Trophoblast cell (in vitro differentiated cells and primary cell): Measurements from ENCODE around the gene MEPE.

Experiments
- DNase-seq, 2 donors: peaks; one replicate each; pipeline ENCODE4 v3.0.0-alpha.2; 2016
- H2AFZ ChIP-seq: 2 replicates; pipeline ENCODE4 v1.6.1; 2013; ENCODE audit warnings: low read length, moderate library complexity, mild to moderate bottlenecking; ENCODE audit not compliant: insufficient read depth, poor library complexity
- H2AK5ac ChIP-seq: 2 replicates; pipeline ENCODE4 v1.6.1; 2013; ENCODE audit warnings: mild to moderate bottlenecking, low read length
- H2BK120ac ChIP-seq: 2 replicates; pipeline ENCODE4 v1.6.1; 2013; ENCODE audit warnings: low read length, mild to moderate bottlenecking, moderate library complexity; ENCODE audit not compliant: insufficient read depth, poor library complexity
- H2BK12ac ChIP-seq: 2 replicates; pipeline ENCODE4 v1.6.1; 2013; ENCODE audit warnings: mild to moderate bottlenecking, low read length, moderate library complexity
- H2BK5ac ChIP-seq: 2 replicates; pipeline ENCODE4 v1.6.1; 2013; ENCODE audit warnings: low read length, low read depth, moderate library complexity, mild to moderate bottlenecking; ENCODE audit not compliant: poor library complexity
- H3K14ac ChIP-seq: 2 replicates; pipeline ENCODE4 v1.6.1; 2013; ENCODE audit warnings: mild to moderate bottlenecking, low read length
- H3K18ac ChIP-seq: 2 replicates; pipeline ENCODE4 v1.6.1; 2013; ENCODE audit warnings: mild to moderate bottlenecking, low read length
- H3K23ac ChIP-seq: 2 replicates; pipeline ENCODE4 v1.6.1; 2013; ENCODE audit warnings: low read length
- H3K27ac ChIP-seq: 2 replicates; pipeline ENCODE4 v1.5.1; 2013; ENCODE audit warnings: low read depth, mild to moderate bottlenecking, inconsistent platforms, low read length, moderate library complexity
- H3K27me3 ChIP-seq: 2 replicates; pipeline ENCODE4 v1.6.1; 2013; ENCODE audit warnings: inconsistent platforms, mild to moderate bottlenecking, low read length, moderate library complexity; ENCODE audit not compliant: insufficient read depth
- H3K36me3 ChIP-seq, 2 experiments: 1 replicate in 1 of 2; 2 replicates in 1 of 2; pipeline ENCODE4 v1.6.1; 2013; ENCODE audit warnings: low read length in 2 of 2, mild to moderate bottlenecking in 2 of 2, moderate library complexity in 1 of 2; ENCODE audit not compliant: insufficient read depth in 2 of 2, control insufficient read depth in 1 of 2
- H3K4ac ChIP-seq: 2 replicates; pipeline ENCODE4 v1.6.1; 2013; ENCODE audit warnings: low read depth, mild to moderate bottlenecking, low read length, moderate library complexity
- H3K4me1 ChIP-seq, 2 experiments: 1 replicate in 1 of 2; 2 replicates in 1 of 2; pipeline ENCODE4 v1.6.1; 2013; ENCODE audit warnings: low read length in 2 of 2, mild to moderate bottlenecking in 2 of 2, moderate library complexity in 1 of 2; ENCODE audit not compliant: insufficient read depth in 2 of 2, control insufficient read depth in 1 of 2
- H3K4me2 ChIP-seq: 2 replicates; pipeline ENCODE4 v1.6.1; 2013; ENCODE audit warnings: inconsistent platforms, mild to moderate bottlenecking, low read length, moderate library complexity
- H3K4me3 ChIP-seq: 2 replicates; pipeline ENCODE4 v1.5.1; 2013; ENCODE audit warnings: mild to moderate bottlenecking, low read depth, low read length, inconsistent platforms
- H3K79me1 ChIP-seq: one replicate; pipeline ENCODE4 v1.6.1; 2013; ENCODE audit warnings: low read length
- H3K79me2 ChIP-seq: 2 replicates; pipeline ENCODE4 v1.6.1; 2013; ENCODE audit warnings: low read length, mild to moderate bottlenecking; ENCODE audit not compliant: control insufficient read depth, insufficient read depth, poor library complexity
- H3K9ac ChIP-seq: 2 replicates; pipeline ENCODE4 v1.6.1; 2013; ENCODE audit warnings: mild to moderate bottlenecking, low read length
- H3K9me3 ChIP-seq: 2 replicates; pipeline ENCODE4 v1.6.1; 2013; ENCODE audit warnings: low read depth, mild to moderate bottlenecking, control low read depth, inconsistent platforms, low read length; ENCODE audit not compliant: insufficient read depth
- H4K12ac ChIP-seq: 2 replicates; pipeline ENCODE4 v1.6.1; 2013; ENCODE audit warnings: low read depth, mild to moderate bottlenecking, low read length, moderate library complexity
- H4K8ac ChIP-seq: 2 replicates; pipeline ENCODE4 v1.6.1; 2013; ENCODE audit warnings: low read depth, mild to moderate bottlenecking, low read length, moderate library complexity
- H4K91ac ChIP-seq: one replicate; pipeline ENCODE4 v1.6.1; 2013; ENCODE audit warnings: low read depth, mild to moderate bottlenecking, low read length, moderate library complexity
- WGBS: extraction: QIAGEN DNeasy Blood & Tissue Kit; methylation state at CpG from one replicate; pipeline ENCODE4 v1.1.7; 2013; ENCODE audit warnings: missing lambda C conversion rate; ENCODE audit not compliant: insufficient read length, insufficient coverage; ENCODE audit errors: extremely low coverage; 5-methylcytosine and 5-hydroxymethylcytosine counted together

The MEPE gene

GRCh38 chr4:87864321-87864720 lies 31.6 kb downstream of the MEPE start:
- WGBS = no CpG with 5 or more reads among the region's 2 CpGs
- H2AK5ac ChIP-seq = no peak overlapping the region
- peaks cover 8% of the 10 kb centered on the region for H3K79me1 ChIP-seq
- H4K8ac ChIP-seq = no peak overlapping the region
- no peak overlapping the region for H4K12ac ChIP-seq
- no peak overlapping the region for H3K14ac ChIP-seq
- no peak for DNase-seq
- H3K9ac ChIP-seq = no peak overlapping the region
- no peak overlapping the region for H2BK120ac ChIP-seq
- no peak overlapping the region for H2AFZ ChIP-seq
- H3K27ac ChIP-seq = no peak overlapping the region
- peak overlapping the region; percentile 81 for H2BK12ac ChIP-seq
- no peak overlapping the region for H4K91ac ChIP-seq
- no peak overlapping the region for H3K18ac ChIP-seq
- H2BK5ac ChIP-seq = peak overlapping the region; percentile 59
- H3K79me2 ChIP-seq = no peaks in the 10 kb centered on the region
- H3K23ac ChIP-seq = no peak overlapping the region
- no peak overlapping the region for H3K4ac ChIP-seq
- H3K4me3 ChIP-seq = no peak overlapping the region
- H3K4me2 ChIP-seq = peak overlapping the region; percentile 40
- no peaks in the 10 kb centered on the region for H3K36me3 ChIP-seq
- no peaks in the 10 kb centered on the region for H3K9me3 ChIP-seq
- H3K27me3 ChIP-seq = no peaks in the 10 kb centered on the region
- peaks cover 0 to 3% of the 10 kb centered on the region in 2 experiments for H3K4me1 ChIP-seq

GRCh38 chr4:87865288-87865687 lies 32.5 kb downstream of the MEPE start:
- Histone ChIP-seq H3K27ac (peak overlapping the region; percentile 89), H3K27me3 (no peaks in the 10 kb centered on the region), H4K8ac (no peak overlapping the region), H4K12ac (no peak overlapping the region), H3K4me2 (no peak overlapping the region), H4K91ac (no peak overlapping the region), H2BK5ac (peak overlapping the region; percentile 76), H3K4me3 (no peak overlapping the region), H3K18ac (no peak overlapping the region), H2AFZ (no peak overlapping the region), H2BK12ac (peak overlapping the region; percentile 66), H3K23ac (no peak overlapping the region), H3K9ac (no peak overlapping the region), H3K14ac (no peak overlapping the region), H3K79me1 (peaks cover 8% of the 10 kb centered on the region), H3K36me3 (no peaks in the 10 kb centered on the region), H3K9me3 (no peaks in the 10 kb centered on the region), H3K4me1 (peaks cover 0 to 3% of the 10 kb centered on the region in 2 experiments), H2AK5ac (no peak overlapping the region), H2BK120ac (no peak overlapping the region), H3K79me2 (no peaks in the 10 kb centered on the region), H3K4ac (peak overlapping the region; percentile 75)
- no peak for DNase-seq
- no CpG with 5 or more reads among the region's 3 CpGs for WGBS

GRCh38 chr4:87865960-87866598 lies 33.3 kb downstream of the MEPE start:
- Histone ChIP-seq H4K8ac (no peak overlapping the region), H3K4me3 (no peak overlapping the region), H3K27ac (peak overlapping the region; percentile 89), H3K4me2 (peak overlapping the region; percentile 29), H3K4ac (no peak overlapping the region), H3K4me1 (peaks cover 0 to 3% of the 10 kb centered on the region in 2 experiments), H3K9ac (no peak overlapping the region), H2BK120ac (no peak overlapping the region), H3K79me1 (peaks cover 8% of the 10 kb centered on the region), H3K27me3 (no peaks in the 10 kb centered on the region), H3K79me2 (no peaks in the 10 kb centered on the region), H4K91ac (no peak overlapping the region), H3K18ac (no peak overlapping the region), H3K14ac (no peak overlapping the region), H3K36me3 (no peaks in the 10 kb centered on the region), H4K12ac (no peak overlapping the region), H2BK12ac (no peak overlapping the region), H2BK5ac (no peak overlapping the region), H3K23ac (no peak overlapping the region), H2AK5ac (no peak overlapping the region), H2AFZ (no peak overlapping the region), H3K9me3 (no peaks in the 10 kb centered on the region)
- DNase-seq = no peak
- WGBS = no CpG with 5 or more reads among the region's 1 CpG

DNA sequence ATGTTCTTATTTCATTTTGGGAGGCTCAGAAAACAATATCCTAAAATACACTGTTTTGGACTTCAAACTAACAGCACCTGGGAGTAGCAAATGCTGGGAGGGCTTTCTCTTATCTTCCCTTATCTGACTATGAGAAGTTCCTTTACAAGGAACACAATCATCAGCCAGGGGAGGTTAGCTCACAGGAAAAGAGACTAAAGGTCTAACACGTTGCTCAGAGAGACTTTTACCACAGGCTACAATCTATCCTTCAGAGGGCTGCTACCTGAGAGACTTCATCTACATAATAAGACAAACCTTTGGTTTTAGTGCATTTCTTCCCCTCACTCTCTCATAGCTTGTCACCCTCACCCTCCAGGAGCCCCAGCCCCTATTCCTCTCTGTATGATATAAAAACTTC lies 35.8 kb downstream of the MEPE start:
- Histone ChIP-seq H3K23ac (no peak overlapping the region), H4K91ac (no peak overlapping the region), H2AFZ (no peak overlapping the region), H2BK120ac (no peak overlapping the region), H3K18ac (no peak overlapping the region), H2AK5ac (no peak overlapping the region), H2BK5ac (no peak overlapping the region), H3K4ac (no peak overlapping the region), H3K9me3 (no peaks in the 10 kb centered on the region), H3K4me2 (no peak overlapping the region), H3K27ac (peak overlapping the region; percentile 40), H3K9ac (no peak overlapping the region), H3K27me3 (no peaks in the 10 kb centered on the region), H3K4me3 (no peak overlapping the region), H3K36me3 (no peaks in the 10 kb centered on the region), H3K14ac (no peak overlapping the region), H4K12ac (no peak overlapping the region), H2BK12ac (no peak overlapping the region), H3K79me1 (peaks cover 8% of the 10 kb centered on the region), H3K79me2 (no peaks in the 10 kb centered on the region), H3K4me1 (peaks cover 0 to 3% of the 10 kb centered on the region in 2 experiments), H4K8ac (no peak overlapping the region)
- no CpG with 5 or more reads among the region's 1 CpG for WGBS
- no peak for DNase-seq
